Lower leg skin (tissue), 4 donors: ENCODE measurements around the gene EHF. TPM values are rescaled to one million over a fixed set of nuclear protein-coding genes. Genes with fewer than 3 reads are reported as not detected.

Source experiments
- DNase-seq, 2 donors: peaks; one replicate each; pipeline ENCODE4 v3.0.0-alpha.2; 2019; ENCODE audit warnings: low spot score in 2 of 2
- H3K4me3 ChIP-seq: fragments of 200-600 bp; sonication (generic); 2 replicates; pipeline ENCODE4 v1.5.1; 2017; ENCODE audit warnings: mild to moderate bottlenecking, low read depth; ENCODE audit not compliant: poor library complexity, severe bottlenecking
- POLR2A ChIP-seq, 2 donors: fragments of 450-650 bp; IDR thresholded peaks; one replicate each; pipeline ENCODE4 v1.6.1; 2016 to 2017; ENCODE audit warnings: antibody characterized with exemption in 2 of 2, mild to moderate bottlenecking in 1 of 2, moderate library complexity in 1 of 2
- WGBS, 2 donors: methylation state at CpG; one replicate each; pipeline ENCODE4 v1.1.5; 2018; 5-methylcytosine and 5-hydroxymethylcytosine counted together
- intact Hi-C: fragments of 100-400 bp; cut with DNase I; formaldehyde crosslinking; loops from one replicate; pipeline ENCODE4 v1.15.0; 2023; ENCODE audit warnings: low total_unique reads
- total RNA-seq, 4 donors: library from RNA; depleted of rRNA; stranded (reverse); fragments of >200 nt; gene quantifications; one replicate each; pipeline ENCODE4 v1.1.0, GENCODE V29; 2016
- TF ChIP-seq, protein P1 (sequence below), 3 donors: fragments of 450-650 bp; IDR thresholded peaks; one replicate each; pipeline ENCODE4 v1.5.1; 2016; ENCODE audit warnings: antibody characterized with exemption in 3 of 3, mild to moderate bottlenecking in 3 of 3, moderate library complexity in 2 of 3

EHF gene
- total RNA-seq, 4 donors from 2014 or later: 58.2 to 130 (median 86.3) TPM

DNA sequence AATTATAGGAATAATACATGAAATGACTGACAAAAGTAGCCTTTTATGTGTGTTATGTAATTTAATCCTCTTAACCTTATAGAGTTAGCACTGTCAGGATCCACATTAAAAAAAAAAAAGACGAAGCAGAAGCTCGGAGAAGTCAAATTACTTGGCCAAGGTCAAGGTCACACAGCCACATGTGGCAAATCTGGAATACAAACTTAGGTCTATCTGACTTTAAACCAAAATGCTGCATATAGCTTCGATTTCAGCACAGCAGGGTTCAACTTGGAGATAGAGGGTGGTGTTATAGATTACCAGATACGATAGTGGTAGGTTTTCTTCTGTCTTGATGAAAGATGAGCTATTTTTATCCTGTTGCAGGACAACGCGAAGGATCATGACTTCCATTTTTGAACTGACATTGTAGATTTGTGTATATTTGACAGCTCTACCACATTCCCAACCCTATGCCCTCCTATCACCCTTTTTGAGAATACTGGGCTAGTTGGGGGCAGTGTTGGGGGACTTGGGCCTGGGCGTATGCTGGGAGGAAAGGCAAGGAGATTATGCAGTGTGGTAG, 11.6 kb upstream of the EHF start:
- 79 to 85% methylated on average over 7 of the region's 7 CpGs for WGBS, 2 donors
- DNase-seq: no peak
- intact Hi-C loops: no loop called here

DNA sequence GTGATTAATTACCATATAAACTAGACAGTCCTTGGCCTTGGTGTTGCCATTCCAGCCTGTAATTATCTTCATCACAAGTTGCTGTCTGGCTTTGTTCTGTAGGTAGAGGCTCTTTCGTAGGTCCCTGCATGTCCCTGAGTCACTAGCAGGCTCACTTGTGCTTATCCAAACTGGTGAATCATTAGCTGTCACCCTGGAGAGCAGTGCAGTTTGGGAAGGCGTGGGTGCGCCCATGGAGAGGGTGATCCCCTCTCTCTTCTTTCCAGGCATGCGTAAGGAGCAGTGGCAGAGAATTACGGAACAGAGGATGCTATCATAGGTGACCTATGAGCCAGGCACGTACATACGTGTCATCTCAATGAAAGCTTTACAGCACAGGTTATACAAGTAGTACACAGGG, 11.0 kb upstream of the EHF start:
- 50 to 62% methylated on average over 7 of the region's 7 CpGs for WGBS, 2 donors
- no peak overlapping the region for H3K4me3 ChIP-seq
- TF ChIP-seq POLR2A (IDR thresholded peaks at IDR 0.05): no peak
- TF ChIP-seq, protein P1, sequence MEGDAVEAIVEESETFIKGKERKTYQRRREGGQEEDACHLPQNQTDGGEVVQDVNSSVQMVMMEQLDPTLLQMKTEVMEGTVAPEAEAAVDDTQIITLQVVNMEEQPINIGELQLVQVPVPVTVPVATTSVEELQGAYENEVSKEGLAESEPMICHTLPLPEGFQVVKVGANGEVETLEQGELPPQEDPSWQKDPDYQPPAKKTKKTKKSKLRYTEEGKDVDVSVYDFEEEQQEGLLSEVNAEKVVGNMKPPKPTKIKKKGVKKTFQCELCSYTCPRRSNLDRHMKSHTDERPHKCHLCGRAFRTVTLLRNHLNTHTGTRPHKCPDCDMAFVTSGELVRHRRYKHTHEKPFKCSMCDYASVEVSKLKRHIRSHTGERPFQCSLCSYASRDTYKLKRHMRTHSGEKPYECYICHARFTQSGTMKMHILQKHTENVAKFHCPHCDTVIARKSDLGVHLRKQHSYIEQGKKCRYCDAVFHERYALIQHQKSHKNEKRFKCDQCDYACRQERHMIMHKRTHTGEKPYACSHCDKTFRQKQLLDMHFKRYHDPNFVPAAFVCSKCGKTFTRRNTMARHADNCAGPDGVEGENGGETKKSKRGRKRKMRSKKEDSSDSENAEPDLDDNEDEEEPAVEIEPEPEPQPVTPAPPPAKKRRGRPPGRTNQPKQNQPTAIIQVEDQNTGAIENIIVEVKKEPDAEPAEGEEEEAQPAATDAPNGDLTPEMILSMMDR (IDR thresholded peaks at IDR 0.05): no peak
- DNase-seq: no peak
- intact Hi-C loops: no loop called here

More for the DNA sequence above, 11.6 kb upstream of the EHF start:
- no peak overlapping the region for H3K4me3 ChIP-seq
- no peak for TF ChIP-seq POLR2A (IDR thresholded peaks at IDR 0.05)
- TF ChIP-seq, protein P1 (IDR thresholded peaks at IDR 0.05): no peak

DNA sequence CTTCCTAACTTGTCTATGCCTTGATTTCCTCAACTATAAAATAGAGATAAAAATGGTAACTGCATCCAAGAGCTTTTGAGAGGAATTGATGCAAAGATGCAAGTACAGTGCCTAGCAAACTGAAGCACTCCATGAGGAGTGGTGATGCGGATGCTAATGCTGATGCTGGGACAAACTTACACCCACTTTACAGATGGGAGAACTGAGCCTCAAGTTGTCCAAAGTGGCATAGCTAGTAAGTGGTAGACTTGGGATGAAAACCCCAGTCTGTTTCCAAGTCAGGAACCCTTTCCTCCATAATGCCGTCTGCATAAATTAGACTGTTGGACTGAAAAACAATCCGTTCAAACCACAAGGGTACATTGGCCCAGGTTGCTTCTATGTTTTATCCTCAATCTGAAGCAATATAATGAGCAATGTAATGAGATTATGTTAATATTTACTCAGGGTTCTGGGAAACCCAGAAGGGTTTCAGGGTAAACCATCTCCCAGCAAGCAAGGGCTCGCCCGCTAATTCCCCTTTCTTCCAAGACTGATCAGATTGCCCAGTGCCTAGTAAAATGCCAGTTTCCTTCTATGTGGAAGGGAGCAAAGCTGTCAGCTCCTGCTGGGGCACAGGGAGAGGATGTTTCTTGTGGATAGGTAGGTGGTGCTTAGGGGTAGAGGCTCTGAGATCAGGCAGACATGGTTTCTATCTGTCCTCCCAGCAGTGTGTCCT, 10.4 kb upstream of the EHF start:
- no peak for DNase-seq
- no peak overlapping the region for H3K4me3 ChIP-seq
- intact Hi-C loops: no loop called here
- TF ChIP-seq POLR2A (IDR thresholded peaks at IDR 0.05): no peak
- TF ChIP-seq, protein P1 (IDR thresholded peaks at IDR 0.05): no peak
- WGBS, 2 donors: 69 to 76% methylated on average over 5 of the region's 5 CpGs

DNA sequence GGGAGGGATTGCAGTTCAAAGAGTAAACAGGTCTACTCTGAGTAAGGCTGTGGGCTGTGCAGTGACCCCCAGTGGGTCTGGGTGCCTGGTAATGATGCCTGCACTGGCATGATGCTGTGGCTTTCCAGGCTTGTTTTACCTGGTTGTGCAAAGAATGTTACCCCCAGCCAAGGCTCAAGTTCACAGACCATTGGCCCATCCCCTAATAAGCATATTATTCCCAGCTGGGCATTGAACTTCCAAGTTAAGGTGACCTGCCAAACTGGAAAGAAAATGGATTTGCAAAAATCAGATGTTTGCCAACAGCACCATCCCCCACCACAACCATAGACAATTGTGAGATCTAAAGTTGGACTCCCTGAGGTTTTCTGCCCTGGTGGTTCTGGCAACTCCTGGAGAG, 7.9 kb upstream of the EHF start:
- H3K4me3 ChIP-seq: no peak overlapping the region
- intact Hi-C loops: no loop called here
- TF ChIP-seq POLR2A (IDR thresholded peaks at IDR 0.05): no peak
- DNase-seq: no peak

DNA sequence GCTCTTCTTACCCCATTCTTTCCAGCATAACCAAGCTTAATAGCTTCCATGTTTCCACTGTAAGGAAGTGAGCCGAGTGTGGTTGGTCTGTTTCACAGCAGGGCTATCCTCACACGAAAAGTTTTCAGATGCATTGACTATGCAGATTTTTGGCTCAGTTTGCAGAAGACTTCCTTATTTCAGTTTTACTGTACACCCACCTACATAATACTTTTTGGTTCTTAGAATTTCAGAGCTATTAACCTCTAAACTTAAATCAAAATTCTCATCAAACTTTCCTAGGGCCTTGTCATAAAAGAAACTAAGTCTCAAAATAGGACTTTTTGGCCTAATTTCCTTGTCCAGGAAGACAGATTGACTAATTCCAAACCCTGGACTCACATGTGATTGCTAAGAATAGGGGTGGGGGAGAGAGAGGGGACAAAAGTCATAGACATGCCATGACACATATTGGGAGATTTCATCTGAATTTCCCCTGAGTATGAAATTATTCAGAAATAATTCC, 7.3 kb upstream of the EHF start:
- intact Hi-C loops: no loop called here
- no peak for TF ChIP-seq POLR2A (IDR thresholded peaks at IDR 0.05)
- TF ChIP-seq, protein P1 (IDR thresholded peaks at IDR 0.05): no peak
- DNase-seq: no peak
- H3K4me3 ChIP-seq: no peak overlapping the region
- 48 to 70% methylated on average over 2 of the region's 2 CpGs for WGBS, 2 donors

DNA sequence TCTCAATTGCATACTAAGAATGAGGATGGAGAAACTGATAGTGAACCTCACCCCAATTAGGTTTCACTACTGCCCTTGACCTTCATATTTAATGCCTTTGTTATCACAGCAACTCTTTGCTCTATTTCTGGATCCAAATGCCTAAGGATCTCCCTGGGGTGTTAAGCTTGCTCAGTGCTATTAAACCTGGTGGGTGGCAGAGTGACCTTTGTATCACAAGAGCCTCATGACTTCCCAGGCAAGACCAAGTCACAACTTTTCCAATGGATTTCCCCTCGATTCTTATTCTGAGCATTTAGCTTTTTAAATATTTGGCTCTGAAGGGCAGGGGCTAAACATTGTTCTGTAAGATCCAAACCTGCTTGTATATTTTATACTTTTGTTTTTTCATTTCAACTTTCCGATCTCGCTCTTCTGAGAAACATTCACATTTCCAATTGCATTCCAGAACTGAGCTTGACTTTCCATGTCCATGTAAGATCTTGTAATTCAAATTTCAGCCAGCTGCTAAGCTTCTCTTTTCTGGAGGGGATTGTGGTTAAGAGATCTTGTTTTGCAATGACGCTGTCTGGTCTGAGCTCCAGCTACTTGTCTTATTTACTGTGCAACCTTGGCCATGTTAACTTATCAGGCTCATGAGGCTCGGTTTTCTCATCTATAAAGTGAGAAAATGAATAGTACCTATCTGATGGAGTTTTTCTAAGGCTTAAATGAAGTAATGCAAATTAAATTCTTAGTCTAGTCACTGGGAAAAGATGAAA, 6.4 kb upstream of the EHF start:
- WGBS, 2 donors: 58 to 60% methylated on average over 5 of the region's 5 CpGs
- TF ChIP-seq POLR2A (IDR thresholded peaks at IDR 0.05): no peak
- TF ChIP-seq, protein P1 (IDR thresholded peaks at IDR 0.05): no peak
- no peak for DNase-seq
- intact Hi-C loops: no loop called here
- H3K4me3 ChIP-seq: no peak overlapping the region
